Measurements from ENCODE around the gene VPS13D. TPM values are rescaled to one million over a fixed set of nuclear protein-coding genes. Genes with fewer than 3 reads are reported as not detected.

Gene VPS13D
- polyA plus RNA-seq, 1 of the 3 experiments (the other 2 are of a cell fraction) = 15.0 TPM

DNA sequence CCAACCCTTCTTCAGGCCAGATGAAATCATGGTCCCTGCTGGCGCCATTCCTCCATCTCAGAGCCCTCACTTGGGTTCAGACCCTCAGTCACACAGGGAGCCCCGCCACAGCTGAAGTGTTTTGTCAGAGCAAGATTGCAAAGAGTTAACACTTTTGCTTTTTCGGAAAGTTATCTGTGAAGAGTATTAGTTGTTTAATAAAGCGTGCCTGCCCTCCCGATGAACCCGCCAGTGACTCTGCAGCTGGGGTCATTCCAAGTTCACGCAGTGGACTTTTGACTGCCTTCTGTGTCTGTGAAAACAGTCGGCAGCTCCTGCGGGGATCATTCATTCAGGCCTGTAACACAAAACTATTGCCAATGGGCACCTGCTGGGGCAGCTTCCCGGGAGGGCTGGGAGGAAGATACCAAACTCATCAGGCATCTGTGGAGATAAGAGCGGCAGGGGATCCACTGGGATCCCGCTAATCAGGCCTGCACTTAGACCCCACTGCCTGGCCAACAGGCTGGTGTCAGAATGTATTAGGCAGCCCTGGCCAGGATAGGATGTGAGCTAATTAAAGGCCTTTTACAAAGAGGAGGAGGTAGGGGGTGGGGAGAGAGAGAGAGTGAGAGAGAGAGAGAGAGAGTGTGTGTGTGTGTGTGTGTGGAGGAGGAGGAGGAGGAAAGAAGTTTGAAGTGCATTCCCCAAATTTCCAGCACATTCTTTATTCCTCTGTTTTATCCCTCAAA lies 203.7 kb downstream of the VPS13D start:
- TF ChIP-seq RCOR1 (IDR thresholded peaks at IDR 0.05; ENCODE audit: low read length) (0 out of 2 replicates have a peak, but pooled peaks have one; percentile 9), FOSL2 (IDR thresholded peaks at IDR 0.05; ENCODE audit: borderline replicate concordance, low read depth) (no peak), YY1 (IDR thresholded peaks at IDR 0.05; ENCODE audit: low read depth) (no peak), GABPA (IDR thresholded peaks at IDR 0.05; ENCODE audit: low read depth) (no peak), SMC3 (IDR thresholded peaks at IDR 0.05; ENCODE audit: low read depth, low read length) (peak; percentile 10; the same call in 1 of the 2 replicates), RXRA (IDR thresholded peaks at IDR 0.05; ENCODE audit: borderline replicate concordance, low read depth) (peak; percentile 81), MAX (IDR thresholded peaks at IDR 0.05; ENCODE audit: low read depth) (no peak), GATA2 (CRISPR knock-in tag; IDR thresholded peaks at IDR 0.05) (peak; percentile 42; the same call in 1 of the 2 replicates), TAF1 (IDR thresholded peaks at IDR 0.05; ENCODE audit: borderline replicate concordance, low read depth, low read length) (no peak), NRF1 (IDR thresholded peaks at IDR 0.05; ENCODE audit: low read depth, low read length) (no peak)
- no peak overlapping the region for H3K9ac ChIP-seq
- peak overlapping the region in 1 of 2 experiments; percentile 66; a peak in 2 of 4 replicates for H3K27ac ChIP-seq (ENCODE audit: low read depth in 2 of 2, low read length in 1 of 2)
- H3K4me1 ChIP-seq (ENCODE audit: control insufficient read depth in 1 of 2, insufficient read depth in 2 of 2, low read depth in 1 of 2, low read length in 1 of 2) = peaks cover 20 to 27% of the 10 kb centered on the region in 2 experiments; a peak in 3 of 4 replicates
- 46% methylated on average over 8 of the region's 12 CpGs for WGBS (ENCODE audit: low lambda C conversion rate)
- H3K36me3 ChIP-seq (replicated peaks in 1 of 2; ENCODE audit: control insufficient read depth in 1 of 2, insufficient read depth in 2 of 2, low read length in 1 of 2) = peaks cover 0 to 11% of the 10 kb centered on the region in 2 experiments
- no peak overlapping the region for H3K4me3 ChIP-seq (ENCODE audit: low read depth in 2 of 2, low read length in 1 of 2)
- H3F3A ChIP-seq (replicated peaks; ENCODE audit: insufficient read depth) = no peaks in the 10 kb centered on the region
- no peaks in the 10 kb centered on the region for H3K79me2 ChIP-seq (ENCODE audit: insufficient read depth)
- no peaks in the 10 kb centered on the region for H4K20me1 ChIP-seq (ENCODE audit: insufficient read depth)
- no peak overlapping the region for H2AFZ ChIP-seq (ENCODE audit: low read depth)
- H3K27me3 ChIP-seq (ENCODE audit: insufficient read depth) = no peaks in the 10 kb centered on the region
- no peak overlapping the region for H3K4me2 ChIP-seq
- ChIA-PET CTCF (interaction anchor here (1.1 to 1.2 kb wide), 3 partner anchors 17 to 309 kb away, joined by 3 read pairs; no protein-coding TSS in a partner anchor), POLR2A (interaction anchor here (1.2 kb wide), 1 partner anchor 162 kb away, joined by 4 read pairs; no protein-coding TSS in a partner anchor)
- no peaks in the 10 kb centered on the region for H3K9me2 ChIP-seq
- DNase-seq = peak; percentile 42
- no peaks in the 10 kb centered on the region for H3K9me3 ChIP-seq

GRCh38 chr1:12434174-12434573 lies 204.3 kb downstream of the VPS13D start:
- peaks cover 0 to 11% of the 10 kb centered on the region in 2 experiments for H3K36me3 ChIP-seq (replicated peaks in 1 of 2; ENCODE audit: control insufficient read depth in 1 of 2, insufficient read depth in 2 of 2, low read length in 1 of 2)
- no peak for TF ChIP-seq REST (IDR thresholded peaks at IDR 0.05; ENCODE audit: low read depth, low read length)
- peak; percentile 12; the same call in 1 of the 2 replicates for TF ChIP-seq FOSL2 (IDR thresholded peaks at IDR 0.05; ENCODE audit: borderline replicate concordance, low read depth)
- TF ChIP-seq SMC3 (IDR thresholded peaks at IDR 0.05; ENCODE audit: low read depth, low read length) = peak; percentile 5; the same call in 1 of the 2 replicates
- TF ChIP-seq RCOR1 (IDR thresholded peaks at IDR 0.05; ENCODE audit: low read length) = no peak
- H3K4me1 ChIP-seq (ENCODE audit: control insufficient read depth in 1 of 2, insufficient read depth in 2 of 2, low read depth in 1 of 2, low read length in 1 of 2) = peaks cover 20 to 27% of the 10 kb centered on the region in 2 experiments; a peak in 3 of 4 replicates
- H4K20me1 ChIP-seq (ENCODE audit: insufficient read depth) = no peaks in the 10 kb centered on the region
- H3K9me2 ChIP-seq = no peaks in the 10 kb centered on the region
- H3K9me3 ChIP-seq = no peaks in the 10 kb centered on the region
- ChIA-PET POLR2A (interaction anchor here (1.2 kb wide), 1 partner anchor 162 kb away, joined by 4 read pairs; no protein-coding TSS in a partner anchor), CTCF (interaction anchor here (1.1 to 1.6 kb wide), 4 partner anchors 18 to 309 kb away, joined by 3 to 5 read pairs (median 3); no protein-coding TSS in a partner anchor)
- WGBS (ENCODE audit: low lambda C conversion rate) = 64% methylated on average over 5 of the region's 5 CpGs
- no peak overlapping the region for H3K9ac ChIP-seq
- no peaks in the 10 kb centered on the region for H3F3A ChIP-seq (replicated peaks; ENCODE audit: insufficient read depth)
- no peak for DNase-seq
- no peak overlapping the region for H3K4me3 ChIP-seq (ENCODE audit: low read depth in 2 of 2, low read length in 1 of 2)
- no peaks in the 10 kb centered on the region for H3K79me2 ChIP-seq (ENCODE audit: insufficient read depth)
- no peaks in the 10 kb centered on the region for H3K27me3 ChIP-seq (ENCODE audit: insufficient read depth)
- H3K27ac ChIP-seq (ENCODE audit: low read depth in 2 of 2, low read length in 1 of 2) = peak overlapping the region in 1 of 2 experiments; percentile 66; a peak in 2 of 4 replicates
- no peak overlapping the region for H3K4me2 ChIP-seq
- no peak overlapping the region for H2AFZ ChIP-seq (ENCODE audit: low read depth)

Data from SK-N-SH (cell line).